ENCODE data around the gene AUNIP. TPM values are rescaled to one million over a fixed set of nuclear protein-coding genes. Genes with fewer than 3 reads are reported as not detected.

AUNIP gene
- polyA plus RNA-seq, 2 of the 4 experiments (the other 2 are of a cell fraction): 6.5 to 8.4 TPM

GRCh38 chr1:25809283-25809926, 49.9 kb downstream of the AUNIP start:
- Histone ChIP-seq H3K4me1 (no peaks in the 10 kb centered on the region), H3K9me3 (no peaks in the 10 kb centered on the region), H3K4me3 (no peak overlapping the region), H3K27ac (no peak overlapping the region), H3K4me2 (no peak overlapping the region)
- FAIRE-seq (no peak), ATAC-seq (no peak), DNase-seq (ENCODE audit: low read depth in 1 of 2, low spot score in 1 of 2) (no peak)
- ChIA-PET CTCF (interaction anchor here (0.6 to 4.4 kb wide), 16 partner anchors 8 to 569 kb away, joined by 3 to 21 read pairs (median 4); partner anchors contain the start of gene SELENON), POLR2A (interaction anchor here (0.9 to 1.7 kb wide), 2 partner anchors 9 to 11 kb away, joined by 3 to 6 read pairs; partner anchors contain the start of genes MTFR1L and SELENON)
- WGBS (ENCODE audit: missing lambda C conversion rate): 93% methylated on average over 18 of the region's 18 CpGs
- TF ChIP-seq EP300 (IDR thresholded peaks at IDR 0.05): no peak
- no peak for TF ChIP-seq RFX5 (IDR thresholded peaks at IDR 0.05)
- no peak for TF ChIP-seq NPAS2 (CRISPR knock-in tag; IDR thresholded peaks at IDR 0.05; ENCODE audit: borderline replicate concordance)
- TF ChIP-seq POLR2A (IDR thresholded peaks at IDR 0.05; ENCODE audit: low read length): no peak
- no peak for TF ChIP-seq SREBF2 (IDR thresholded peaks at IDR 0.05)
- no peak for TF ChIP-seq RNF2 (IDR thresholded peaks at IDR 0.05; ENCODE audit: borderline replicate concordance, low read depth)
- TF ChIP-seq POLR2AphosphoS2 (conservative IDR thresholded peaks at IDR 0.05; ENCODE audit: low read length): no peak
- TF ChIP-seq FOSB (CRISPR knock-in tag; IDR thresholded peaks at IDR 0.05): no peak
- TF ChIP-seq RCOR1 (IDR thresholded peaks at IDR 0.05; ENCODE audit: low read depth, low read length): no peak
- no peak for TF ChIP-seq MAZ (IDR thresholded peaks at IDR 0.05; ENCODE audit: borderline replicate concordance, low read depth, low read length)
- no peak for TF ChIP-seq HOXB13 (CRISPR knock-in tag; IDR thresholded peaks at IDR 0.05; ENCODE audit: low read depth)
- TF ChIP-seq EHMT2 (IDR thresholded peaks at IDR 0.05; ENCODE audit: low read depth): no peak
- no peak for TF ChIP-seq ESRRA (IDR thresholded peaks at IDR 0.05; ENCODE audit: borderline replicate concordance, low read length)
- no peak for TF ChIP-seq MYC (IDR thresholded peaks at IDR 0.05; ENCODE audit: borderline replicate concordance, low read length)

GRCh38 chr1:25808481-25809244, 50.6 kb downstream of the AUNIP start:
- Histone ChIP-seq H3K9me3 (no peaks in the 10 kb centered on the region), H3K4me2 (no peak overlapping the region), H3K27ac (no peak overlapping the region), H3K4me1 (peaks cover 5% of the 10 kb centered on the region; the same call in 1 of the 3 replicates), H3K4me3 (no peak overlapping the region)
- WGBS (ENCODE audit: missing lambda C conversion rate): 98% methylated on average over 12 of the region's 34 CpGs
- POLR2A ChIA-PET: interaction anchor here (0.8 to 1.3 kb wide), 3 partner anchors 11 to 561 kb away, joined by 3 to 4 read pairs (median 3); partner anchors contain the start of genes MTFR1L and RSRP1
- DNase-seq (ENCODE audit: low read depth in 1 of 2, low spot score in 1 of 2) (no peak), FAIRE-seq (no peak), ATAC-seq (no peak)
- CTCF ChIA-PET: interaction anchor here (1.9 to 4.4 kb wide), 4 partner anchors 10 to 305 kb away, joined by 8 to 21 read pairs (median 14); partner anchors contain the start of gene SELENON
- TF ChIP-seq FOSB (CRISPR knock-in tag; IDR thresholded peaks at IDR 0.05): no peak
- TF ChIP-seq PHF8 (IDR thresholded peaks at IDR 0.05; ENCODE audit: borderline replicate concordance, low read depth): no peak

- TF ChIP-seq NPAS2 (CRISPR knock-in tag; IDR thresholded peaks at IDR 0.05; ENCODE audit: borderline replicate concordance) (no peak), TP53 (CRISPR knock-in tag; IDR thresholded peaks at IDR 0.05) (no peak), EP300 (IDR thresholded peaks at IDR 0.05) (no peak), CTCF (IDR thresholded peaks at IDR 0.05) (no peak), SREBF2 (IDR thresholded peaks at IDR 0.05) (no peak), ELK1 (IDR thresholded peaks at IDR 0.05; ENCODE audit: low read depth, low read length) (no peak), HOXB13 (CRISPR knock-in tag; IDR thresholded peaks at IDR 0.05; ENCODE audit: low read depth) (no peak), HEYL (CRISPR knock-in tag; IDR thresholded peaks at IDR 0.05) (no peak), GATA3 (IDR thresholded peaks at IDR 0.05; ENCODE audit: borderline replicate concordance) (no peak), JUNB (IDR thresholded peaks at IDR 0.05) (no peak)
- 86% methylated on average over 3 of the region's 20 CpGs for WGBS (ENCODE audit: missing lambda C conversion rate)
- Histone ChIP-seq H3K4me1 (peaks cover 5% of the 10 kb centered on the region; the same call in 1 of the 3 replicates), H3K4me3 (no peak overlapping the region), H3K9me3 (no peaks in the 10 kb centered on the region), H3K4me2 (no peak overlapping the region), H3K27ac (no peak overlapping the region)
- ChIA-PET CTCF (interaction anchor here (1.2 to 4.4 kb wide), 6 partner anchors 9 to 304 kb away, joined by 3 to 21 read pairs (median 11); partner anchors contain the start of gene SELENON), POLR2A (interaction anchor here (0.8 to 1.3 kb wide), 2 partner anchors 12 to 560 kb away, joined by 3 to 4 read pairs; partner anchors contain the start of genes MTFR1L and RSRP1)
- no peak for ATAC-seq
- FAIRE-seq: no peak
- DNase-seq (ENCODE audit: low read depth in 1 of 2, low spot score in 1 of 2): no peak
Measured at GRCh38 chr1:25807480-25808390, 51.5 kb downstream of the AUNIP start.

All from A549 (cell line).